NCI-H524 treated with DMSO at 0.1 percent for 48 hours (cell line): ENCODE measurements around the gene ITGB5.
A peak's percentile ranks its signal among the peaks of the same experiment; 100 is the strongest.

Experiments used
- DNase-seq: peaks from one replicate; lab custom pipeline; 2025; lab: John Stamatoyannopoulos, UW

The ITGB5 gene

GRCh38 chr3:124862006-124862405 is 25.2 kb downstream of the ITGB5 start:
- DNase-seq = no peak

GRCh38 chr3:124861041-124861440 is 26.1 kb downstream of the ITGB5 start:
- no peak for DNase-seq

GRCh38 chr3:124860599-124860998 is 26.6 kb downstream of the ITGB5 start:
- no peak for DNase-seq

- no peak for DNase-seq
These were observed 28.1 kb downstream of the ITGB5 start for GRCh38 chr3:124859025-124859424.

GRCh38 chr3:124858275-124858674 is 28.9 kb downstream of the ITGB5 start:
- DNase-seq = no peak

GRCh38 chr3:124856677-124857076 is 30.5 kb downstream of the ITGB5 start:
- DNase-seq = no peak

- DNase-seq = no peak
These were observed 33.2 kb downstream of the ITGB5 start for GRCh38 chr3:124854009-124854408.

GRCh38 chr3:124853446-124853845 is 33.7 kb downstream of the ITGB5 start:
- DNase-seq = no peak

GRCh38 chr3:124851905-124852304 is 35.3 kb downstream of the ITGB5 start:
- no peak for DNase-seq

- DNase-seq = no peak
These were observed 36.0 kb downstream of the ITGB5 start for GRCh38 chr3:124851136-124851535.

GRCh38 chr3:124850633-124851032 is 36.5 kb downstream of the ITGB5 start:
- no peak for DNase-seq

- DNase-seq = no peak
These were observed 37.0 kb downstream of the ITGB5 start for GRCh38 chr3:124850212-124850611.

- no peak for DNase-seq
These were observed 38.9 kb downstream of the ITGB5 start for GRCh38 chr3:124848300-124848699.

- DNase-seq = no peak
These were observed 39.3 kb downstream of the ITGB5 start for GRCh38 chr3:124847863-124848262.

- DNase-seq = no peak
These were observed 40.1 kb downstream of the ITGB5 start for GRCh38 chr3:124847051-124847450.

- no peak for DNase-seq
These were observed 41.0 kb downstream of the ITGB5 start for GRCh38 chr3:124846189-124846588.

- no peak for DNase-seq
These were observed 41.8 kb downstream of the ITGB5 start for GRCh38 chr3:124845406-124845805.

- DNase-seq = no peak
These were observed 43.5 kb downstream of the ITGB5 start for GRCh38 chr3:124843506-124844177.

- DNase-seq = no peak
These were observed 44.1 kb downstream of the ITGB5 start for GRCh38 chr3:124843047-124843446.

- DNase-seq = no peak
These were observed 45.6 kb downstream of the ITGB5 start for GRCh38 chr3:124841517-124841916.

- DNase-seq = no peak
These were observed 46.8 kb downstream of the ITGB5 start for GRCh38 chr3:124840331-124840730.

- peak; percentile 68 for DNase-seq
These were observed 47.3 kb downstream of the ITGB5 start for GRCh38 chr3:124839896-124840295.

GRCh38 chr3:124838963-124839362 is 48.2 kb downstream of the ITGB5 start:
- DNase-seq = no peak

GRCh38 chr3:124837730-124838186 is 49.4 kb downstream of the ITGB5 start:
- DNase-seq = no peak
